GM23248 (cell line): ENCODE measurements around the gene GLB1L3.

Source experiments
- EZH2 ChIP-seq: fragments of 200-600 bp; sonication (generic); IDR thresholded peaks from 2 replicates; pipeline ENCODE4 v1.6.1; 2018; ENCODE audit warnings: antibody characterized with exemption, mild to moderate bottlenecking; ENCODE audit not compliant: insufficient read depth, poor library complexity, severe bottlenecking
- EZH2phosphoT487 ChIP-seq: fragments of 200-600 bp; sonication (generic); IDR thresholded peaks from 2 replicates; pipeline ENCODE4 v1.6.1; 2018; ENCODE audit warnings: antibody characterized with exemption, moderate library complexity, mild to moderate bottlenecking, low read depth; ENCODE audit not compliant: insufficient read depth

DNA sequence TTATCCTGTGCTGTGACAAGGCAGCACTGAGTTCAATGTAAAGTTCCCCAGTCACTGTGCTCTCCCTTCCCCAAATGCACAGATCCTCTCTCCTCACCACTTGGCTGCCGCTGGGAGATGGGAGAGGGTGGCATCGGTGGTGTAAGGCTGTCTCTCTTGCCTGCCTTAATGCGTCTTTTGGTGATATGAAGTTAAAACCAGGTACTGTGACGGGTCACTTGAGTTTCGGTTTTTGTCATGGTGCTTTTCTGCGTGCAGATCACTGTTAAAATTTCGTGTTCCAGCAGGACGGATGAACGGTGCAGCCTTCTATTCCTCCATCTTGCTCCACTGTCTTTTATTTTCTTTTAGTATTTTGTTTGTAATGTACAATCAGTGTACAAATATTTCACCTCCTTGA lies 74.2 kb downstream of the GLB1L3 start:
- TF ChIP-seq EZH2: no peak
- TF ChIP-seq EZH2phosphoT487: no peak
